ENCODE results near the gene FRMD6.

- TF ChIP-seq TCF7L2 (IDR thresholded peaks at IDR 0.05; ENCODE audit: borderline replicate concordance, extremely low read depth, insufficient read depth, insufficient read length) (no peak), EZH2 (IDR thresholded peaks at IDR 0.05) (no peak), ZFX (IDR thresholded peaks at IDR 0.05) (no peak), YY1 (IDR thresholded peaks at IDR 0.05; ENCODE audit: extremely low read depth, insufficient replicate concordance, low read depth, low read length) (no peak), RAD21 (IDR thresholded peaks at IDR 0.05; ENCODE audit: low read depth) (no peak), POLR2A (IDR thresholded peaks at IDR 0.05; ENCODE audit: borderline replicate concordance, extremely low read depth, insufficient read depth, insufficient read length) (no peak)
- TF ChIP-seq, protein P1, sequence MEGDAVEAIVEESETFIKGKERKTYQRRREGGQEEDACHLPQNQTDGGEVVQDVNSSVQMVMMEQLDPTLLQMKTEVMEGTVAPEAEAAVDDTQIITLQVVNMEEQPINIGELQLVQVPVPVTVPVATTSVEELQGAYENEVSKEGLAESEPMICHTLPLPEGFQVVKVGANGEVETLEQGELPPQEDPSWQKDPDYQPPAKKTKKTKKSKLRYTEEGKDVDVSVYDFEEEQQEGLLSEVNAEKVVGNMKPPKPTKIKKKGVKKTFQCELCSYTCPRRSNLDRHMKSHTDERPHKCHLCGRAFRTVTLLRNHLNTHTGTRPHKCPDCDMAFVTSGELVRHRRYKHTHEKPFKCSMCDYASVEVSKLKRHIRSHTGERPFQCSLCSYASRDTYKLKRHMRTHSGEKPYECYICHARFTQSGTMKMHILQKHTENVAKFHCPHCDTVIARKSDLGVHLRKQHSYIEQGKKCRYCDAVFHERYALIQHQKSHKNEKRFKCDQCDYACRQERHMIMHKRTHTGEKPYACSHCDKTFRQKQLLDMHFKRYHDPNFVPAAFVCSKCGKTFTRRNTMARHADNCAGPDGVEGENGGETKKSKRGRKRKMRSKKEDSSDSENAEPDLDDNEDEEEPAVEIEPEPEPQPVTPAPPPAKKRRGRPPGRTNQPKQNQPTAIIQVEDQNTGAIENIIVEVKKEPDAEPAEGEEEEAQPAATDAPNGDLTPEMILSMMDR (IDR thresholded peaks at IDR 0.05 in 2 of 3, conservative IDR thresholded peaks at IDR 0.05 in 1 of 3; ENCODE audit: borderline replicate concordance in 1 of 3, insufficient read depth in 1 of 3, low read depth in 2 of 3, low read length in 2 of 3) = no peak
- TF ChIP-seq, protein P2, sequence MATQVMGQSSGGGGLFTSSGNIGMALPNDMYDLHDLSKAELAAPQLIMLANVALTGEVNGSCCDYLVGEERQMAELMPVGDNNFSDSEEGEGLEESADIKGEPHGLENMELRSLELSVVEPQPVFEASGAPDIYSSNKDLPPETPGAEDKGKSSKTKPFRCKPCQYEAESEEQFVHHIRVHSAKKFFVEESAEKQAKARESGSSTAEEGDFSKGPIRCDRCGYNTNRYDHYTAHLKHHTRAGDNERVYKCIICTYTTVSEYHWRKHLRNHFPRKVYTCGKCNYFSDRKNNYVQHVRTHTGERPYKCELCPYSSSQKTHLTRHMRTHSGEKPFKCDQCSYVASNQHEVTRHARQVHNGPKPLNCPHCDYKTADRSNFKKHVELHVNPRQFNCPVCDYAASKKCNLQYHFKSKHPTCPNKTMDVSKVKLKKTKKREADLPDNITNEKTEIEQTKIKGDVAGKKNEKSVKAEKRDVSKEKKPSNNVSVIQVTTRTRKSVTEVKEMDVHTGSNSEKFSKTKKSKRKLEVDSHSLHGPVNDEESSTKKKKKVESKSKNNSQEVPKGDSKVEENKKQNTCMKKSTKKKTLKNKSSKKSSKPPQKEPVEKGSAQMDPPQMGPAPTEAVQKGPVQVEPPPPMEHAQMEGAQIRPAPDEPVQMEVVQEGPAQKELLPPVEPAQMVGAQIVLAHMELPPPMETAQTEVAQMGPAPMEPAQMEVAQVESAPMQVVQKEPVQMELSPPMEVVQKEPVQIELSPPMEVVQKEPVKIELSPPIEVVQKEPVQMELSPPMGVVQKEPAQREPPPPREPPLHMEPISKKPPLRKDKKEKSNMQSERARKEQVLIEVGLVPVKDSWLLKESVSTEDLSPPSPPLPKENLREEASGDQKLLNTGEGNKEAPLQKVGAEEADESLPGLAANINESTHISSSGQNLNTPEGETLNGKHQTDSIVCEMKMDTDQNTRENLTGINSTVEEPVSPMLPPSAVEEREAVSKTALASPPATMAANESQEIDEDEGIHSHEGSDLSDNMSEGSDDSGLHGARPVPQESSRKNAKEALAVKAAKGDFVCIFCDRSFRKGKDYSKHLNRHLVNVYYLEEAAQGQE (IDR thresholded peaks at IDR 0.05; ENCODE audit: low read depth) = no peak
Measured at GRCh38 chr14:51609955-51610283, 41.8 kb upstream of the FRMD6 start.

All from HCT116 (cell line).